Epithelial cell of esophagus (primary cell): ENCODE results near the gene PXDN.
"Not testable (repeated sequence)": the region's sequence is repeated elsewhere in the genome, so short reads cannot be mapped to it uniquely, and the experiment has no call there.

Experiments used
- DNase-seq: peaks from one replicate; pipeline ENCODE4 v3.0.0; 2010; ENCODE audit warnings: low read depth
- H3K4me3 ChIP-seq: 2 replicates; pipeline ENCODE4 v1.5.1; 2011; ENCODE audit warnings: mild to moderate bottlenecking, low read length, control low read depth
- TF ChIP-seq, protein P1 (sequence below): IDR thresholded peaks from 2 replicates; pipeline ENCODE4 v1.5.1; 2011; ENCODE audit warnings: low read depth, mild to moderate bottlenecking, low read length, control low read depth, inconsistent platforms; ENCODE audit not compliant: insufficient read depth; ENCODE audit errors: missing control alignments

Gene PXDN

DNA sequence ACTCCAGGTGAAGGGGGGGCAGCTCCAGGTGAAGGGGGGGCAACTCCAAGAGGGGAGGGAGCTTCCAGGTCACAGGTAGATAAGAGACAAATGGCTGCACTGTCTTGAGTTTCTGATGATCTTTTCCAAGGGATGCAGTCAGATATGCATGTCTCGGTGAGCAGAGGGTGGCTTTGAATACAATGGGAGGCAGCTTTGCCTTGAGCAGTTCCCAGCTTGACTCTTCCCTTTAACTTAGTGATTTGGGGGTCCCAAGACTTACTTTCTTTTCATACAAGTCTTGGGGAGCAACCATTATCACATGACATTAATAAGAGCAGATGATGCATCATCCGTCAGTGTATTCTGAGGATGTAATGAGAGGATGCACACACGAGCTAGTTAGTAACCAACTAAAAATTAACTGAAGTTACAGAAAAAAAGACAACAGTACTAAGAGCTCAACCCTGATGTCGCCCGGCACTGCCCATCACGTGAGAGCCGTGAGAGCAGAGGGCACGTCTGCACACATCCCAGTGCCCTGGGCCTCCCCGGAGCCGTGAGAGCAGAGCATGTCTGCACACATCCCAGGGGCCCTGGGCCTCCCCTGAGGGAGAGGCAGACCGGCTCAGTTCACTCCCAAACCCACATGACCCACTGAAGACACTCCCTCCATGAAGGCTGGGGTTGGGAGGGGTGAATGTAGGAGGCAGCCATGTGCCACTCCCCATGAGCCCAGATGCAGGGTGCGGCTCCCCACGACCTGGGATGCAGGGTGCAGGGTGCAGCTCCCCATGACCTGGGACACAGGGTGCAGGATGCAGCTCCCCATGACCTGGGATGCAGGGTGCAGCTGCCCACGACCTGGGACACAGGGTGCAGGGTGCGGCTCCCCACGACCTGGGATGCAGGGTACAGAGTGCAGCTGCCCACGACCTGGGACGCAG is 39.4 kb downstream of the PXDN start:
- TF ChIP-seq, protein P1, sequence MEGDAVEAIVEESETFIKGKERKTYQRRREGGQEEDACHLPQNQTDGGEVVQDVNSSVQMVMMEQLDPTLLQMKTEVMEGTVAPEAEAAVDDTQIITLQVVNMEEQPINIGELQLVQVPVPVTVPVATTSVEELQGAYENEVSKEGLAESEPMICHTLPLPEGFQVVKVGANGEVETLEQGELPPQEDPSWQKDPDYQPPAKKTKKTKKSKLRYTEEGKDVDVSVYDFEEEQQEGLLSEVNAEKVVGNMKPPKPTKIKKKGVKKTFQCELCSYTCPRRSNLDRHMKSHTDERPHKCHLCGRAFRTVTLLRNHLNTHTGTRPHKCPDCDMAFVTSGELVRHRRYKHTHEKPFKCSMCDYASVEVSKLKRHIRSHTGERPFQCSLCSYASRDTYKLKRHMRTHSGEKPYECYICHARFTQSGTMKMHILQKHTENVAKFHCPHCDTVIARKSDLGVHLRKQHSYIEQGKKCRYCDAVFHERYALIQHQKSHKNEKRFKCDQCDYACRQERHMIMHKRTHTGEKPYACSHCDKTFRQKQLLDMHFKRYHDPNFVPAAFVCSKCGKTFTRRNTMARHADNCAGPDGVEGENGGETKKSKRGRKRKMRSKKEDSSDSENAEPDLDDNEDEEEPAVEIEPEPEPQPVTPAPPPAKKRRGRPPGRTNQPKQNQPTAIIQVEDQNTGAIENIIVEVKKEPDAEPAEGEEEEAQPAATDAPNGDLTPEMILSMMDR, result no peak
- H3K4me3 ChIP-seq, result no peak overlapping the region
- peak; percentile 89 for DNase-seq

DNA sequence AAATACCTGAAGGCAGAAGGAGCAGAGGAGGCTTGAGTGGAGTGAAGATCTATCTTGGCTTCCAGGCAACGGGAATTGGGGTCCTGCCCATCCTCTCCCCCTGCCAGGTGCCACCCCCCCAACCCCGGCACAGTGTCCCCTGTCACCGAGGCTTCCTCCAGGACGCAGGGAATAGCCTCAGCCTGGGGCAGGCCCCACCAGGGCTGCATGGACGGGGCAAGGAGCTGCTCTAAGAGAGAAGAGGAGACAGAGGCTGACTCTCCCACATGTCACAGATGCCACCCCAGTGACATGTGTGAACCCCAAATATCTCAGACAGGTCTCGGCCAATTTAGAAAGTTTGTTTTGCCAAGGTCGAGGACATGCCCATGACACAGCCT is 42.1 kb downstream of the PXDN start:
- DNase-seq, result no peak
- H3K4me3 ChIP-seq, result no peak overlapping the region
- TF ChIP-seq, protein P1, result no peak

DNA sequence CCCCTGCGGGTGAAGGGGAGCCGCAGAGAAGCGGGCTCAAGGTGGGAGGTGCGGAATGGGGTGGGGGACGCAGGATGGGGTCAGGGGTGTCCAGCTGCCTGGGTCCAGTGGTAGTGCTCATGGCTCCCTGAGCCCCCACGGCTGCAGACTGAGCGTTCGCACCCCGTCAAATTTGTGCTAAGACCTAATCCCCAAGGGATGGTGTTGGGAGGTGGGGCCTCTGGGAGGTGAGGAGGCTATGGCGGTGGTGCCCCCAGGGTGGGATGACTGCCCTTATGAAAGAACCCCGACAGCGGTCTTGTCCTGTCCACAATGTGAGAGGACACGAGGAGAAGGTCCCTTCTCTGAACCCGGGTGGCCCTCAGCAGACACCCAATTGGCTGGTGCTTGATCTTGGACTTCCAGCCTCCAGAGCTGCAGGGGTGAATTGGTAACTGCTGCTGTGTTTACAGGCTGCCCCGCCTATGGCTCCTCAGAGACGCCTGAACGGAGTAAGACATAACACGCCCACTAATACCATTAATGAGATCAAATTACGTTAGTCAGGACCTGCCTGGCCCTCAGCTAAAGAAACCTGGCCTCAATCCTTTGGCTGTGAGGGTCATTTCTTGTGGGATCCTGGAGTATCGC is 42.6 kb downstream of the PXDN start:
- DNase-seq, result peak; percentile 77
- H3K4me3 ChIP-seq, result no peak overlapping the region
- TF ChIP-seq, protein P1, result no peak

- DNase-seq, result no peak
- TF ChIP-seq, protein P1, result no peak
- no peak overlapping the region for H3K4me3 ChIP-seq
Observed at GRCh38 chr2:1701020-1701419, 43.3 kb downstream of the PXDN start.

- not testable (repeated sequence) for DNase-seq
Observed at GRCh38 chr2:1700427-1700826, 43.9 kb downstream of the PXDN start.

GRCh38 chr2:1698188-1698945 is 45.9 kb downstream of the PXDN start:
- DNase-seq, result no peak
- TF ChIP-seq, protein P1, result no peak
- no peak overlapping the region for H3K4me3 ChIP-seq

More at GRCh38 chr2:1700427-1700826, 43.9 kb downstream of the PXDN start:
- H3K4me3 ChIP-seq, result not testable (repeated sequence)

- TF ChIP-seq, protein P1, result no peak
- DNase-seq, result no peak
- no peak overlapping the region for H3K4me3 ChIP-seq
Observed at GRCh38 chr2:1697601-1698000, 46.7 kb downstream of the PXDN start.
